HepG2 (cell line): ENCODE measurements around the gene G6PC2. TPM values are rescaled to one million over a fixed set of nuclear protein-coding genes. Genes with fewer than 3 reads are reported as not detected.

Source experiments
- CEBPG ChIP-seq: IDR thresholded peaks from 2 replicates; pipeline ENCODE4 v1.6.1; 2016
- CENPT ChIP-seq: sonication (generic); formaldehyde crosslinking; IDR thresholded peaks from 2 replicates; pipeline ENCODE4 v1.8.0; 2022; ENCODE audit warnings: low read depth, mild to moderate bottlenecking, moderate library complexity, missing genetic modification reagents
- CSRNP2 ChIP-seq: sonication (generic); formaldehyde crosslinking; conservative IDR thresholded peaks from 2 replicates; pipeline ENCODE4 v1.8.0; 2022; ENCODE audit warnings: low read depth, missing genetic modification reagents
- JARID2 ChIP-seq: sonication (generic); formaldehyde crosslinking; IDR thresholded peaks from 2 replicates; pipeline ENCODE4 v1.8.1; 2023; ENCODE audit warnings: missing genetic modification reagents, inconsistent platforms; ENCODE audit not compliant: insufficient replicate concordance
- JUN ChIP-seq: sonication (generic); formaldehyde crosslinking; IDR thresholded peaks from 2 replicates; pipeline ENCODE4 v1.4.0; 2020; ENCODE audit warnings: mild to moderate bottlenecking, missing genetic modification reagents
- KDM5A ChIP-seq: fragments of 200-600 bp; sonication (generic); IDR thresholded peaks from 2 replicates; pipeline ENCODE4 v1.7.0; 2018; ENCODE audit warnings: antibody characterized with exemption, mild to moderate bottlenecking, low read length, borderline replicate concordance
- MAX ChIP-seq: IDR thresholded peaks from 2 replicates; pipeline ENCODE4 v1.6.1; 2012; ENCODE audit warnings: inconsistent platforms
- NR2F6 ChIP-seq, 2 experiments: IDR thresholded peaks; 2 replicates each; pipeline ENCODE4 v1.6.1; 2016; ENCODE audit warnings: antibody characterized with exemption in 1 of 2, mild to moderate bottlenecking in 1 of 2
- NRL ChIP-seq: sonication (generic); formaldehyde crosslinking; IDR thresholded peaks from 2 replicates; pipeline ENCODE4 v1.5.0; 2020; ENCODE audit warnings: missing genetic modification reagents, mild to moderate bottlenecking, moderate library complexity, borderline replicate concordance
- PCBP2 ChIP-seq: fragments of 200-400 bp; formaldehyde crosslinking; optimal IDR thresholded peaks from 2 replicates; pipeline ENCODE3; 2018; ENCODE audit warnings: low read length, low read depth; ENCODE audit not compliant: poor library complexity, severe bottlenecking
- TCF7 ChIP-seq: sonication (generic); IDR thresholded peaks from 2 replicates; pipeline ENCODE4 v1.6.1; 2016; ENCODE audit warnings: antibody characterized with exemption, low read depth
- WIZ ChIP-seq: sonication (generic); formaldehyde crosslinking; IDR thresholded peaks from 2 replicates; pipeline ENCODE4 v1.5.1; 2020; ENCODE audit warnings: mild to moderate bottlenecking, missing genetic modification reagents
- YY1 ChIP-seq: IDR thresholded peaks from 2 replicates; pipeline ENCODE4 v1.6.1; 2011; ENCODE audit warnings: low read length, low read depth, moderate library complexity, mild to moderate bottlenecking; ENCODE audit not compliant: insufficient read depth, insufficient replicate concordance
- ZBTB39 ChIP-seq: sonication (generic); formaldehyde crosslinking; IDR thresholded peaks from 2 replicates; pipeline ENCODE4 v1.5.0; 2020; ENCODE audit warnings: missing genetic modification reagents
- ZFAT ChIP-seq: sonication (generic); formaldehyde crosslinking; conservative IDR thresholded peaks from 2 replicates; pipeline ENCODE4 v1.8.1; 2023; ENCODE audit warnings: missing genetic modification reagents, inconsistent platforms
- ZFP36L2 ChIP-seq: sonication (generic); formaldehyde crosslinking; IDR thresholded peaks from 2 replicates; pipeline ENCODE4 v1.4.0; 2020; ENCODE audit warnings: missing genetic modification reagents
- ZFY ChIP-seq: sonication (generic); formaldehyde crosslinking; IDR thresholded peaks from 2 replicates; pipeline ENCODE4 v1.4.0; 2020; ENCODE audit warnings: missing genetic modification reagents
- ZNF282 ChIP-seq: fragments of 450-650 bp; IDR thresholded peaks from 2 replicates; pipeline ENCODE4 v1.6.1; 2018; ENCODE audit not compliant: partially characterized antibody
- ZNF557 ChIP-seq: sonication (generic); formaldehyde crosslinking; IDR thresholded peaks from 2 replicates; pipeline ENCODE4 v1.4.0; 2020; ENCODE audit warnings: missing genetic modification reagents
- ZNF558 ChIP-seq: sonication (generic); formaldehyde crosslinking; IDR thresholded peaks from 2 replicates; pipeline ENCODE4 v1.9.0; 2022; ENCODE audit warnings: mild to moderate bottlenecking, missing genetic modification reagents, borderline replicate concordance
- ZNF562 ChIP-seq: sonication (generic); formaldehyde crosslinking; IDR thresholded peaks from 2 replicates; pipeline ENCODE4 v1.8.0; 2022; ENCODE audit warnings: missing genetic modification reagents, borderline replicate concordance
- ZNF569 ChIP-seq: sonication (generic); formaldehyde crosslinking; IDR thresholded peaks from 2 replicates; pipeline ENCODE4 v1.5.0; 2020; ENCODE audit warnings: mild to moderate bottlenecking, missing genetic modification reagents, moderate library complexity, borderline replicate concordance
- ZNF691 ChIP-seq: sonication (generic); formaldehyde crosslinking; IDR thresholded peaks from 2 replicates; pipeline ENCODE4 v1.4.0; 2020; ENCODE audit warnings: missing genetic modification reagents, low read depth, mild to moderate bottlenecking, borderline replicate concordance
- ZSCAN21 ChIP-seq: sonication (generic); formaldehyde crosslinking; IDR thresholded peaks from 2 replicates; pipeline ENCODE4 v1.8.0; 2022; ENCODE audit warnings: mild to moderate bottlenecking, missing genetic modification reagents, moderate library complexity, borderline replicate concordance
- polyA plus RNA-seq, 8 experiments: library from polyadenylated mRNA; depleted of rRNA in 3 of 8; stranded (reverse) in 7 of 8; unstranded in 1 of 8; fragments of >200 nt; fragmentation: Illumina TruSeq in 4 of 8; extraction: Trizol in 4 of 8; gene quantifications; 2 replicates each; pipeline versions ENCODE4 v1.2.1 to v1.2.3, GENCODE V29; 2011 to 2016; ENCODE audit warnings: low read depth in 4 of 8, missing spikeins in 1 of 8, mixed read lengths in 1 of 8; ENCODE audit not compliant: insufficient read depth in 1 of 8
- total RNA-seq, 5 experiments: library from RNA; depleted of rRNA; stranded (reverse); fragments of >200 nt; fragmentation: Illumina TruSeq; extraction: Trizol; gene quantifications; 2 replicates each; pipeline ENCODE4 v1.2.3, GENCODE V29; 2016; ENCODE audit warnings: low read depth in 1 of 5

Gene G6PC2
- total and polyA plus RNA-seq, 2 of the 13 experiments (the other 11 are each of a cell fraction or from before 2014, with no cell fraction given): not detected

- TF ChIP-seq ZFY (CRISPR knock-in tag): peak; percentile 92
- no peak; the same call in 1 of the 2 replicates for TF ChIP-seq ZNF562 (CRISPR knock-in tag)
- no peak for TF ChIP-seq CENPT
- no peak for TF ChIP-seq PCBP2
- no peak; the same call in 1 of the 2 replicates for TF ChIP-seq ZFP36L2 (CRISPR knock-in tag)
- peak; percentile 70 for TF ChIP-seq MAX
- 0 out of 2 replicates have a peak, but pooled peaks have one; percentile 35 for TF ChIP-seq ZFAT
- TF ChIP-seq NR2F6 (IDR thresholded peaks at IDR 0.05): no peak
- TF ChIP-seq NR2F6 (CRISPR knock-in tag; IDR thresholded peaks at IDR 0.05): no peak
- TF ChIP-seq ZSCAN21 (CRISPR knock-in tag): no peak; the same call in 1 of the 2 replicates
- no peak for TF ChIP-seq ZNF691
- no peak for TF ChIP-seq ZBTB39 (CRISPR knock-in tag)
- TF ChIP-seq NRL: peak; percentile 78; the same call in 1 of the 2 replicates
- TF ChIP-seq WIZ: no peak
- TF ChIP-seq TCF7: no peak
- TF ChIP-seq ZNF558 (CRISPR knock-in tag): no peak
- TF ChIP-seq ZNF557 (CRISPR knock-in tag): peak; percentile 61; the same call in 1 of the 2 replicates
- TF ChIP-seq YY1: peak; percentile 93
- TF ChIP-seq JUN (CRISPR knock-in tag): no peak
- peak; percentile 98 for TF ChIP-seq KDM5A
- no peak for TF ChIP-seq JARID2 (CRISPR knock-in tag)
- TF ChIP-seq CSRNP2 (CRISPR knock-in tag): no peak
- no peak for TF ChIP-seq CEBPG (CRISPR knock-in tag)
- TF ChIP-seq ZNF282: no peak
- TF ChIP-seq ZNF569: no peak
Measured at GRCh38 chr2:168890006-168890782, 10.9 kb upstream of the G6PC2 start, which contains the start of gene SPC25 (continued).
